ENCODE results near the gene FLRT3.

The FLRT3 gene

GRCh38 chr20:14313341-14314020 lies 23.9 kb downstream of the FLRT3 start:
- no peak for DNase-seq

GRCh38 chr20:14312001-14312400 lies 25.4 kb downstream of the FLRT3 start:
- DNase-seq: no peak

GRCh38 chr20:14310977-14311627 lies 26.3 kb downstream of the FLRT3 start:
- DNase-seq: no peak

- no peak for DNase-seq
Measured at GRCh38 chr20:14307956-14308355, 29.5 kb downstream of the FLRT3 start.

- no peak for DNase-seq
Measured at GRCh38 chr20:14304472-14304871, 32.9 kb downstream of the FLRT3 start.

- no peak for DNase-seq
Measured at GRCh38 chr20:14303651-14304050, 33.8 kb downstream of the FLRT3 start.

GRCh38 chr20:14303106-14303505 lies 34.3 kb downstream of the FLRT3 start:
- DNase-seq: no peak

GRCh38 chr20:14299831-14300230 lies 37.6 kb downstream of the FLRT3 start:
- no peak for DNase-seq

GRCh38 chr20:14295770-14296309 lies 41.6 kb downstream of the FLRT3 start:
- no peak for DNase-seq

GRCh38 chr20:14295238-14295637 lies 42.2 kb downstream of the FLRT3 start:
- DNase-seq: no peak

- no peak for DNase-seq
Measured at GRCh38 chr20:14291502-14291901, 45.9 kb downstream of the FLRT3 start.

- no peak for DNase-seq
Measured at GRCh38 chr20:14288341-14289330, 48.8 kb downstream of the FLRT3 start.

- no peak for DNase-seq
Measured at GRCh38 chr20:14284443-14284842, 53.0 kb downstream of the FLRT3 start.

GRCh38 chr20:14282140-14282539 lies 55.3 kb downstream of the FLRT3 start:
- no peak for DNase-seq

All from Kasumi-1 (cell line).